ENCODE results near the gene CCDC185.

GRCh38 chr1:223344491-223344890 is 48.7 kb upstream of the CCDC185 start:
- no peak for TF ChIP-seq CTCF (IDR thresholded peaks at IDR 0.05; ENCODE audit: low read length)
- no peak for TF ChIP-seq EZH2 (IDR thresholded peaks at IDR 0.05; ENCODE audit: borderline replicate concordance, low read length)

All from OCI-LY1 (cell line).